Measurements from ENCODE around the gene CDKAL1.
"Not testable (repeated sequence)": the region's sequence is repeated elsewhere in the genome, so short reads cannot be mapped to it uniquely, and the experiment has no call there.

Gene CDKAL1

GRCh38 chr6:20712011-20712410, 177.8 kb downstream of the CDKAL1 start:
- no peak for DNase-seq

- DNase-seq = no peak
Observed at GRCh38 chr6:20715135-20715806, 181.0 kb downstream of the CDKAL1 start.

- no peak for DNase-seq
Observed at GRCh38 chr6:20716865-20717264, 182.6 kb downstream of the CDKAL1 start.

GRCh38 chr6:20717743-20718142, 183.5 kb downstream of the CDKAL1 start:
- no peak for DNase-seq

- no peak for DNase-seq
Observed at GRCh38 chr6:20718705-20719653, 184.7 kb downstream of the CDKAL1 start.

GRCh38 chr6:20719980-20720379, 185.7 kb downstream of the CDKAL1 start:
- DNase-seq = no peak

- not testable (repeated sequence) for DNase-seq
Observed at GRCh38 chr6:20721121-20721520, 186.9 kb downstream of the CDKAL1 start.

- no peak for DNase-seq
Observed at GRCh38 chr6:20722455-20722854, 188.2 kb downstream of the CDKAL1 start.

- DNase-seq = no peak
Observed at GRCh38 chr6:20723236-20723635, 189.0 kb downstream of the CDKAL1 start.

GRCh38 chr6:20724443-20725190, 190.4 kb downstream of the CDKAL1 start:
- DNase-seq = no peak

- not testable (repeated sequence) for DNase-seq
Observed at GRCh38 chr6:20725235-20725634, 191.0 kb downstream of the CDKAL1 start.

GRCh38 chr6:20729086-20729485, 194.8 kb downstream of the CDKAL1 start:
- no peak for DNase-seq

GRCh38 chr6:20732362-20732761, 198.1 kb downstream of the CDKAL1 start:
- not testable (repeated sequence) for DNase-seq

GRCh38 chr6:20732896-20733295, 198.6 kb downstream of the CDKAL1 start:
- no peak for DNase-seq

- DNase-seq = no peak
Observed at GRCh38 chr6:20737912-20738311, 203.7 kb downstream of the CDKAL1 start.

- no peak for DNase-seq
Observed at GRCh38 chr6:20740088-20740487, 205.8 kb downstream of the CDKAL1 start.

- DNase-seq = no peak
Observed at GRCh38 chr6:20740727-20741126, 206.5 kb downstream of the CDKAL1 start.

GRCh38 chr6:20741490-20741889, 207.2 kb downstream of the CDKAL1 start:
- no peak for DNase-seq

GRCh38 chr6:20744911-20745557, 210.8 kb downstream of the CDKAL1 start:
- no peak for DNase-seq

- DNase-seq = no peak
Observed at GRCh38 chr6:20746024-20746423, 211.8 kb downstream of the CDKAL1 start.

- DNase-seq = no peak
Observed at GRCh38 chr6:20746805-20747558, 212.7 kb downstream of the CDKAL1 start.

- DNase-seq = no peak
Observed at GRCh38 chr6:20747991-20748390, 213.7 kb downstream of the CDKAL1 start.

All from activated CD4-positive, alpha-beta T cell treated with anti-CD3 and anti-CD28 coated beads, Interleukin-2, amount 50 U/mL, for 1 hour (primary cell).